ENCODE data around the gene FBXL2. TPM values are rescaled to one million over a fixed set of nuclear protein-coding genes. Genes with fewer than 3 reads are reported as not detected.

FBXL2 gene
- total RNA-seq, 2 experiments from 2014 or later, result 0.06 TPM; not detected in 1

DNA sequence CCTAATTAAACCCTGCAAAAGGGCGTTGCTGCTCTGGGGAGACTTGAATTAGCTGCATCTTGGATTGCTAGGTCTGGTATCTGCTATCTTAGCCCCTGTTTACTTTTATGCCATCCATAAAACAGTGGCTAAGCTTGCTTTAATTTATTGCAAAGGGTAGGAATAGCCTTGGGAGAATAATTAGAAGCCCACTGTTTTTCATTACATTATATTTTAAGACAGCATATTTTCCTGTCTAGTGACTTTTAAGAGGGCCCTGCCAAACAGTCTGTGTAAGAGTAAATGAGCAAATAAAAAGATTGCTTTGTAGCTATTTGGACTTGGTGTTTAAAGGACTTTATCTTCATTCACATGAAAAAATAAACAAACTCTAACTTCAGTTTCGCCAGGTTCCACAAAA lies 41.2 kb upstream of the FBXL2 start:
- CTCF ChIA-PET (ENCODE audit: unreplicated experiment), result no interaction called here
- H3K4me1 ChIP-seq (ENCODE audit: insufficient read depth, low read length, poor library complexity, severe bottlenecking), result no peaks in the 10 kb centered on the region

GRCh38 chr3:33237439-33237838 lies 39.8 kb upstream of the FBXL2 start:
- Histone ChIP-seq H3K79me2 (ENCODE audit: insufficient read depth, low read depth, low read length) (no peaks in the 10 kb centered on the region), H3K9me3 (ENCODE audit: low read length) (no peaks in the 10 kb centered on the region), H3K27ac (ENCODE audit: low read depth, low read length, poor library complexity, severe bottlenecking) (no peak overlapping the region), H3K36me3 (ENCODE audit: insufficient read depth, low read length) (no peaks in the 10 kb centered on the region), H3K4me1 (ENCODE audit: insufficient read depth, low read length, poor library complexity, severe bottlenecking) (no peaks in the 10 kb centered on the region), H4K20me1 (ENCODE audit: insufficient read depth, low read length) (no peaks in the 10 kb centered on the region), H3K4me3 (ENCODE audit: low read depth, low read length, poor library complexity, severe bottlenecking) (no peak overlapping the region), H3K9me2 (ENCODE audit: insufficient read depth, low read length) (no peaks in the 10 kb centered on the region), H3K4me2 (ENCODE audit: low read length) (no peak overlapping the region), H2AFZ (ENCODE audit: low read length) (no peak overlapping the region)
- no peak for TF ChIP-seq EZH2phosphoT487 (IDR thresholded peaks at IDR 0.05; ENCODE audit: borderline replicate concordance, low read depth, low read length)
- no peak for TF ChIP-seq CTCF (conservative IDR thresholded peaks at IDR 0.05; ENCODE audit: low read length)
- CTCF ChIA-PET (ENCODE audit: unreplicated experiment), result no interaction called here
- intact Hi-C loops (cut with micrococcal nuclease; ENCODE audit: unreplicated experiment), result no loop called here
- no TSS peak for BruUV-seq (replicated peaks)
- DNase-seq (ENCODE audit: low spot score), result no peak
- POLR2A ChIA-PET, result interaction anchor here (0.6 kb wide), 1 partner anchor 219 kb away, joined by 3 read pairs; no protein-coding TSS in a partner anchor

More for the DNA sequence above, 41.2 kb upstream of the FBXL2 start:
- no peak for TF ChIP-seq EZH2phosphoT487 (IDR thresholded peaks at IDR 0.05; ENCODE audit: borderline replicate concordance, low read depth, low read length)
- no peak for TF ChIP-seq CTCF (conservative IDR thresholded peaks at IDR 0.05; ENCODE audit: low read length)
- Histone ChIP-seq H3K79me2 (ENCODE audit: insufficient read depth, low read depth, low read length) (no peaks in the 10 kb centered on the region), H3K27ac (ENCODE audit: low read depth, low read length, poor library complexity, severe bottlenecking) (no peak overlapping the region), H4K20me1 (ENCODE audit: insufficient read depth, low read length) (no peaks in the 10 kb centered on the region), H3K4me3 (ENCODE audit: low read depth, low read length, poor library complexity, severe bottlenecking) (no peak overlapping the region), H3K9me2 (ENCODE audit: insufficient read depth, low read length) (no peaks in the 10 kb centered on the region), H3K36me3 (ENCODE audit: insufficient read depth, low read length) (no peaks in the 10 kb centered on the region), H3K9me3 (ENCODE audit: low read length) (no peaks in the 10 kb centered on the region), H2AFZ (ENCODE audit: low read length) (no peak overlapping the region), H3K4me2 (ENCODE audit: low read length) (no peak overlapping the region)
- POLR2A ChIA-PET, result interaction anchor here (0.5 to 0.9 kb wide), 2 partner anchors 18 to 41 kb away, joined by 3 to 4 read pairs; partner anchors contain the start of gene FBXL2
- no TSS peak for BruUV-seq (replicated peaks)
- intact Hi-C loops (cut with micrococcal nuclease; ENCODE audit: unreplicated experiment), result no loop called here
- DNase-seq (ENCODE audit: low spot score), result no peak

DNA sequence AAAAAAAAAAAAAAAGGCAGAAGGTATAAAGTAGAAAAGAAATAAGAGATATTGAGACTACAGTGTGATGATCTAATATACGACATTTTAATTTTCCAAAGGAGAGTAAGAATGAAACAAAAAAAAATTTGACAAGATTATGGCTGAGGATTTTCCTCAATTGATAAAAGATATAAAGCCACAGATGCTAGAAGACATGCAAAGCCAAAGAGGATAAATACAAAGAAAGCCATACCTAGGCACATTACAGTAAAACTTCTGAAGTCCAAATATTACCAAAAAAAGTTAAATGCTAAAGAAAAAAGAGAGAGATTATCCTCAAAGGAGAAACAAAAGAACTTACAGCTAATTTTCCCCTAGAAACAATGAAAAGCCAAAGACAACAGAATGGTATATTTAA lies 38.3 kb upstream of the FBXL2 start:
- no peak for TF ChIP-seq CTCF (conservative IDR thresholded peaks at IDR 0.05; ENCODE audit: low read length)
- no peak for TF ChIP-seq EZH2phosphoT487 (IDR thresholded peaks at IDR 0.05; ENCODE audit: borderline replicate concordance, low read depth, low read length)
- intact Hi-C loops (cut with micrococcal nuclease; ENCODE audit: unreplicated experiment), result no loop called here
- H3K4me2 ChIP-seq (ENCODE audit: low read length), result no peak overlapping the region
- H3K27ac ChIP-seq (ENCODE audit: low read depth, low read length, poor library complexity, severe bottlenecking), result no peak overlapping the region
- no peaks in the 10 kb centered on the region for H3K4me1 ChIP-seq (ENCODE audit: insufficient read depth, low read length, poor library complexity, severe bottlenecking)
- no peaks in the 10 kb centered on the region for H3K79me2 ChIP-seq (ENCODE audit: insufficient read depth, low read depth, low read length)
- H3K9me2 ChIP-seq (ENCODE audit: insufficient read depth, low read length), result no peaks in the 10 kb centered on the region
- no peak for DNase-seq (ENCODE audit: low spot score)
- no TSS peak for BruUV-seq (replicated peaks)
- no peak overlapping the region for H3K4me3 ChIP-seq (ENCODE audit: low read depth, low read length, poor library complexity, severe bottlenecking)
- H3K9me3 ChIP-seq (ENCODE audit: low read length), result no peaks in the 10 kb centered on the region
- no peak overlapping the region for H2AFZ ChIP-seq (ENCODE audit: low read length)
- ChIA-PET POLR2A (no interaction called here), CTCF (ENCODE audit: unreplicated experiment) (no interaction called here)
- H3K36me3 ChIP-seq (ENCODE audit: insufficient read depth, low read length), result no peaks in the 10 kb centered on the region
- H4K20me1 ChIP-seq (ENCODE audit: insufficient read depth, low read length), result no peaks in the 10 kb centered on the region

All from OCI-LY7 (cell line).